Panc1 (cell line): ENCODE measurements around the gene NPC1L1.

Source experiments
- CTCF ChIP-seq: fragments of 450-650 bp; IDR thresholded peaks from 2 replicates; pipeline ENCODE4 v1.5.1; 2017; ENCODE audit warnings: mild to moderate bottlenecking
- TCF7L2 ChIP-seq: IDR thresholded peaks from 2 replicates; pipeline ENCODE4 v1.6.1; 2011; ENCODE audit warnings: mild to moderate bottlenecking, low read depth, low read length, inconsistent platforms

GRCh38 chr7:44541028-44541869 is at the start of gene NPC1L1:
- no peak for TF ChIP-seq CTCF
- no peak for TF ChIP-seq TCF7L2
